GF-D8 (cell line): Measurements from ENCODE around the gene SOWAHB.

Experiments
- DNase-seq: peaks from one replicate; lab custom pipeline; 2025; lab: John Stamatoyannopoulos, UW

SOWAHB gene

GRCh38 chr4:76851375-76851774 is 46.6 kb downstream of the SOWAHB start:
- no peak for DNase-seq

DNA sequence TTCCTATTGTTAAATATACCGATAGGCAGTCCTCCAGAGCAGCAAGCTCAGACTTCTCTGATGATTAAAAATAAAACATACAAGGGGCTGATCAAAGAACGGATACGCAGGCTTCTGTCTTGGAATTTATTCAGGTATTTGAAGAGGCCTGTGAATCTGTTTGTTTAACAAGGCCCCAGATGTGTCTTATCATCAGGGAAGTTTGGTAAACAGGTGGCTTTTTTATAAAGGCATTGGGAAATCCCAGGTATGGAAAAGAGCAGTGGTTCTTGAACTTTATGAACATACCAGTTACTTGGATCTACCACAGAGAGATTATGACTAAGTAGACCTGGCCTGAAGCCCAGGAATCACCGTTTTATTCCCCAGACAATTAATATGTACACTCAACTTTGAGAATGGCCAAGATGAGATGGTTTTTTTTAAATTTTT is 47.9 kb downstream of the SOWAHB start:
- DNase-seq, result no peak
